HepG2 (cell line): ENCODE results near the gene RGS19. TPM values are rescaled to one million over a fixed set of nuclear protein-coding genes. Genes with fewer than 3 reads are reported as not detected.

Experiments
- ATF2 ChIP-seq: sonication (generic); formaldehyde crosslinking; IDR thresholded peaks from 2 replicates; pipeline ENCODE4 v1.4.0; 2020; ENCODE audit warnings: missing genetic modification reagents
- CBX1 ChIP-seq: IDR thresholded peaks from one replicate; pipeline ENCODE4 v1.6.1; 2016; ENCODE audit warnings: antibody characterized with exemption, low read depth
- KLF6 ChIP-seq: IDR thresholded peaks from 2 replicates; pipeline ENCODE4 v1.8.0; 2016; ENCODE audit warnings: missing biosample characterization, missing genetic modification reagents
- MAZ ChIP-seq, 2 experiments: sonication (generic) in 1 of 2; formaldehyde crosslinking in 1 of 2; IDR thresholded peaks; 2 replicates each; pipeline versions ENCODE4 v1.5.0 to v1.6.1; 2012 to 2020; ENCODE audit warnings: low read depth in 2 of 2, mild to moderate bottlenecking in 2 of 2, borderline replicate concordance in 1 of 2, improper control_type of control experiment in 1 of 2, low read length in 1 of 2, missing genetic modification reagents in 1 of 2, moderate library complexity in 1 of 2
- NR2F2 ChIP-seq: IDR thresholded peaks from 2 replicates; pipeline ENCODE4 v1.6.1; 2012; ENCODE audit warnings: low read depth, inconsistent platforms, borderline replicate concordance
- PATZ1 ChIP-seq: sonication (generic); formaldehyde crosslinking; IDR thresholded peaks from 2 replicates; pipeline ENCODE4 v1.4.0; 2020; ENCODE audit warnings: missing genetic modification reagents
- POLR2AphosphoS5 ChIP-seq: IDR thresholded peaks from 2 replicates; pipeline ENCODE4 v1.6.1; 2012; ENCODE audit warnings: low read depth, low read length
- POLR2G ChIP-seq: fragments of 200-400 bp; formaldehyde crosslinking; IDR thresholded peaks from 2 replicates; pipeline ENCODE4 v1.6.1; 2018; ENCODE audit warnings: mild to moderate bottlenecking, low read depth, low read length, moderate library complexity
- SAFB2 ChIP-seq: sonication (generic); formaldehyde crosslinking; IDR thresholded peaks from 2 replicates; pipeline ENCODE4 v1.5.1; 2020; ENCODE audit warnings: missing genetic modification reagents, low read depth, mild to moderate bottlenecking, borderline replicate concordance
- SKI ChIP-seq: fragments of 450-650 bp; IDR thresholded peaks from one replicate; pipeline ENCODE4 v1.6.1; 2018; ENCODE audit warnings: mild to moderate bottlenecking; ENCODE audit not compliant: partially characterized antibody
- YEATS4 ChIP-seq: sonication (generic); formaldehyde crosslinking; IDR thresholded peaks from 2 replicates; pipeline ENCODE4 v1.4.0; 2020; ENCODE audit warnings: missing genetic modification reagents, borderline replicate concordance
- ZKSCAN8 ChIP-seq: IDR thresholded peaks from 2 replicates; pipeline ENCODE4 v1.6.1; 2016; ENCODE audit warnings: borderline replicate concordance, missing genetic modification reagents, missing compliant biosample characterization
- ZNF138 ChIP-seq: sonication (generic); formaldehyde crosslinking; IDR thresholded peaks from 2 replicates; pipeline ENCODE4 v1.5.0; 2020; ENCODE audit warnings: mild to moderate bottlenecking, low read depth, missing genetic modification reagents
- ZNF142 ChIP-seq: sonication (generic); formaldehyde crosslinking; IDR thresholded peaks from 2 replicates; pipeline ENCODE4 v1.4.0; 2020; ENCODE audit warnings: missing genetic modification reagents
- ZNF143 ChIP-seq: sonication (generic); formaldehyde crosslinking; IDR thresholded peaks from 2 replicates; pipeline ENCODE4 v1.4.0; 2020; ENCODE audit warnings: missing genetic modification reagents
- ZNF557 ChIP-seq: sonication (generic); formaldehyde crosslinking; IDR thresholded peaks from 2 replicates; pipeline ENCODE4 v1.4.0; 2020; ENCODE audit warnings: missing genetic modification reagents
- ZNF749 ChIP-seq: sonication (generic); formaldehyde crosslinking; IDR thresholded peaks from 2 replicates; pipeline ENCODE4 v1.8.0; 2022; ENCODE audit warnings: mild to moderate bottlenecking, missing genetic modification reagents, moderate library complexity, borderline replicate concordance
- ZNF75D ChIP-seq: sonication (generic); formaldehyde crosslinking; IDR thresholded peaks from 2 replicates; pipeline ENCODE4 v1.8.1; 2023; ENCODE audit warnings: missing genetic modification reagents, mild to moderate bottlenecking, borderline replicate concordance
- ZSCAN9 ChIP-seq: IDR thresholded peaks from 2 replicates; pipeline ENCODE4 v1.6.1; 2016; ENCODE audit warnings: borderline replicate concordance
- polyA plus RNA-seq, 8 experiments: library from polyadenylated mRNA; depleted of rRNA in 3 of 8; stranded (reverse) in 7 of 8; unstranded in 1 of 8; fragments of >200 nt; fragmentation: Illumina TruSeq in 4 of 8; extraction: Trizol in 4 of 8; gene quantifications; 2 replicates each; pipeline versions ENCODE4 v1.2.1 to v1.2.3, GENCODE V29; 2011 to 2016; ENCODE audit warnings: low read depth in 4 of 8, missing spikeins in 1 of 8, mixed read lengths in 1 of 8; ENCODE audit not compliant: insufficient read depth in 1 of 8
- total RNA-seq, 5 experiments: library from RNA; depleted of rRNA; stranded (reverse); fragments of >200 nt; fragmentation: Illumina TruSeq; extraction: Trizol; gene quantifications; 2 replicates each; pipeline ENCODE4 v1.2.3, GENCODE V29; 2016; ENCODE audit warnings: low read depth in 1 of 5

The RGS19 gene
- total and polyA plus RNA-seq, 2 of the 13 experiments (the other 11 are each of a cell fraction or from before 2014, with no cell fraction given): 10.7 to 11.9 TPM

GRCh38 chr20:64049060-64049877 is 30.0 kb downstream of the RGS19 start, which contains the start of gene SOX18 (continued):
- TF ChIP-seq ATF2 (CRISPR knock-in tag): 0 out of 2 replicates have a peak, but pooled peaks have one; percentile 22
- TF ChIP-seq MAZ (IDR thresholded peaks at IDR 0.05; ENCODE audit: borderline replicate concordance, low read depth, low read length): no peak
- TF ChIP-seq MAZ (CRISPR knock-in tag; IDR thresholded peaks at IDR 0.05; ENCODE audit: low read depth): peak; percentile 70
- TF ChIP-seq SAFB2 (CRISPR knock-in tag): no peak
- TF ChIP-seq POLR2G: peak; percentile 70
- TF ChIP-seq CBX1: peak; percentile 35
- TF ChIP-seq ZKSCAN8 (CRISPR knock-in tag): no peak
- peak; percentile 22; the same call in 1 of the 2 replicates for TF ChIP-seq KLF6 (CRISPR knock-in tag)
- peak; percentile 59 for TF ChIP-seq POLR2AphosphoS5
- TF ChIP-seq ZNF142 (CRISPR knock-in tag): peak; percentile 97
- peak; percentile 14; the same call in 1 of the 2 replicates for TF ChIP-seq ZNF749 (CRISPR knock-in tag)
- peak; percentile 20; the same call in 1 of the 2 replicates for TF ChIP-seq ZNF143 (CRISPR knock-in tag)
- TF ChIP-seq SKI: peak; percentile 7
- 0 out of 2 replicates have a peak, but pooled peaks have one; percentile 82 for TF ChIP-seq ZNF138
- TF ChIP-seq ZNF75D (CRISPR knock-in tag): no peak
- TF ChIP-seq YEATS4: no peak; the same call in 1 of the 2 replicates
- no peak for TF ChIP-seq ZNF557
- TF ChIP-seq PATZ1 (CRISPR knock-in tag): peak; percentile 23; the same call in 1 of the 2 replicates
- peak; percentile 26; the same call in 1 of the 2 replicates for TF ChIP-seq NR2F2
- no peak; the same call in 1 of the 2 replicates for TF ChIP-seq ZSCAN9 (CRISPR knock-in tag)
